ENCODE measurements around the gene PMS1.

DNA sequence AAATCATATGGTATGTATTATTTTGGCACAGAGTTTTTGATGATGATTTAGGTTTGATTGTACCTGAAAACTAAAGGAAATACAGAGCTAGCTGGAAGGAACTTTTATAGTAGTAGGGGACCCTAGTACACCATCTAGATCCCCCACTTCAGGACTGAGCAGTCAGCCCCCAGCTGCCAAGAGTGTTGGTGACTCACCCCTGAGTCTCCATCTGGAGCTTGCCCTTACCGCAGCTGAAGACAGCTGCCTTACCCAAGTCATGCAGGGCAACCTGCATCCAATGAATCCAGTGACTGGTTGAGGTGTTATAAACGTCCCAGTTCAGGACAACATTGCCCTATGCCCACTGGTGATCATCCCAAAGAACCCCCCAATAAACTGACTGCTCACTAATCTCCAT is 15.3 kb downstream of the PMS1 start:
- TF ChIP-seq EZH2phosphoT487 (IDR thresholded peaks at IDR 0.05; ENCODE audit: unreplicated experiment) (no peak), POLR2AphosphoS5 (IDR thresholded peaks at IDR 0.05; ENCODE audit: low read depth) (no peak), CREB1 (CRISPR knock-in tag; IDR thresholded peaks at IDR 0.05; ENCODE audit: low read depth) (no peak), REST (IDR thresholded peaks at IDR 0.05; ENCODE audit: unreplicated experiment) (no peak), EZH2 (IDR thresholded peaks at IDR 0.05; ENCODE audit: low read depth, unreplicated experiment) (no peak), STAT1 (IDR thresholded peaks at IDR 0.05; ENCODE audit: unreplicated experiment) (no peak), NANOG (IDR thresholded peaks at IDR 0.05; ENCODE audit: borderline replicate concordance) (no peak)
- TF ChIP-seq, protein P1, sequence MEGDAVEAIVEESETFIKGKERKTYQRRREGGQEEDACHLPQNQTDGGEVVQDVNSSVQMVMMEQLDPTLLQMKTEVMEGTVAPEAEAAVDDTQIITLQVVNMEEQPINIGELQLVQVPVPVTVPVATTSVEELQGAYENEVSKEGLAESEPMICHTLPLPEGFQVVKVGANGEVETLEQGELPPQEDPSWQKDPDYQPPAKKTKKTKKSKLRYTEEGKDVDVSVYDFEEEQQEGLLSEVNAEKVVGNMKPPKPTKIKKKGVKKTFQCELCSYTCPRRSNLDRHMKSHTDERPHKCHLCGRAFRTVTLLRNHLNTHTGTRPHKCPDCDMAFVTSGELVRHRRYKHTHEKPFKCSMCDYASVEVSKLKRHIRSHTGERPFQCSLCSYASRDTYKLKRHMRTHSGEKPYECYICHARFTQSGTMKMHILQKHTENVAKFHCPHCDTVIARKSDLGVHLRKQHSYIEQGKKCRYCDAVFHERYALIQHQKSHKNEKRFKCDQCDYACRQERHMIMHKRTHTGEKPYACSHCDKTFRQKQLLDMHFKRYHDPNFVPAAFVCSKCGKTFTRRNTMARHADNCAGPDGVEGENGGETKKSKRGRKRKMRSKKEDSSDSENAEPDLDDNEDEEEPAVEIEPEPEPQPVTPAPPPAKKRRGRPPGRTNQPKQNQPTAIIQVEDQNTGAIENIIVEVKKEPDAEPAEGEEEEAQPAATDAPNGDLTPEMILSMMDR (conservative IDR thresholded peaks at IDR 0.05; ENCODE audit: low read depth in 2 of 2) = no peak
